ENCODE measurements around the gene KIF21A. TPM values are rescaled to one million over a fixed set of nuclear protein-coding genes. Genes with fewer than 3 reads are reported as not detected.

The KIF21A gene
- total RNA-seq, 4 donors from 2014 or later, result 22.5 to 65.5 (median 33.5) TPM

DNA sequence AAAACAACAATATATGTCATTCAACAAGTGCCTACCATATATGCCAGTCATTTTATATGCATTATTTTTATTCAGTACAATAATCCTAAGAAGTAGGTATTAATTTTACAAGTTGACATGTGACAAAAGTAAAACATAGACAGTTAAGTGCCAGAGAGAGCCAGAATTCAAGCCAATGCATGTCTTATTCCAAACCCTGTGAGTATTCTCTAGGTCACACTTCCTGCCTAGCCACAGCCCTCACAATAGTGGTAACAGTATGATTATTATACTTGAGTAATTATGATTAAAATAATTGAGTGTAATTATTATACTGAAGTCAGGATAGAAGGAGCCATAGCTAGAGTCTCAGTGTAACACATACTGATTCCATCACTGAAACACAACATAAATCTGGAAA lies 52.2 kb downstream of the KIF21A start:
- DNase-seq (ENCODE audit: low spot score) (no peak), ATAC-seq (ENCODE audit: low FRiP score) (no peak)
- no peak for TF ChIP-seq CTCF (IDR thresholded peaks at IDR 0.05)

DNA sequence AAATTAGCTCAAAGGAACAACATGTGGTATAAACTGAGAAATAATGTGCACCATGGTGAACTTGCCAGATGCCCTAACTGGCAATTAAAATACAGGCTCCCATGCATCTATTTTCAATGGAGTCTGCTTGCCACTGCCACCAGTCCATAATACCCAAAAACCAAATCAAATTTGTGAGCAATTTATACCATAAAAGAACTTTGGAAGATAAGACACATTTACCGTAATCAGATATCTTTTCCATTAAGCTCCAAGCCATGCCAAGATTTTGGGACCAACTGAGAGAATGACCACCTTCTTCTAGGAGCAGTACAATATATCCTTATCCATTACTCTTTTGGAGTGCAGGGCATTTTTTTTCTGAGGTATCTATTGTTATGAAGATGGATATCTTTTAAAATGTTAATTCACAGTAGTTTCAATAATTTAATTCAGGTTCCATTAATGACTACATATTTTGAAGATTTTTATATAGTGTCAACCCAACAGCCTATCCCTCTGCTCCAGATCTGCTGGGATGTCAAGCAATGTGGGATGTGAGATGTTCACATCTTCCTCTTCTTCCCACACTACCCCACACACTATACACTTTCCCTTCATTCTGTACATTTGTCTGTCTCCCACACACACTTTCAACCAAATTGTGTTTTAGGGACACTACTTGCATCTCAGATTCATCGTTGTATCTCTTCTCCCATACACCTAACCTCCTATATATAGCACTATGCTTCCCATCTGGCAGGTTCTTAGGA lies 53.3 kb downstream of the KIF21A start:
- ATAC-seq (ENCODE audit: low FRiP score) (no peak), DNase-seq (ENCODE audit: low spot score) (no peak)
- no peak for TF ChIP-seq CTCF (IDR thresholded peaks at IDR 0.05)

DNA sequence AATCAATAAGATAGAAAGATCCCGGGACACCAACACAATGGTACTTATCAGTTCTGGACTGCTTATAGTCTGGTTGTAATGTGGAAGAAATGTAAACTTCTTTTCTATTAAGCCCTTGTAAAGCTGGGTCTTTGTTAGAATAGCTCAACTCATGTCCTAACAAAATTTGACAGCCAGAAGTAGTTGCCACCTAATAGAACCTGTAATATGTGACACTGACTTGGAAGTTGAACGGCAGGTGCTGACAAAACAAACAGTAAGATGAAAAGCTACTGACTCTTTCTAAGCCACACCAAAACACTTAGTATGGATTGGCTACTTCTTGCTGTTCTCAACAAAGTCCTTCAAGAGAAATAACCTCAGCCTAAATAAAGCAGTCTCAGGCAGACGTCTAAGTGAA lies 56.6 kb downstream of the KIF21A start:
- no peak for DNase-seq (ENCODE audit: low spot score)
- no peak for ATAC-seq (ENCODE audit: low FRiP score)
- TF ChIP-seq CTCF (IDR thresholded peaks at IDR 0.05), result no peak

DNA sequence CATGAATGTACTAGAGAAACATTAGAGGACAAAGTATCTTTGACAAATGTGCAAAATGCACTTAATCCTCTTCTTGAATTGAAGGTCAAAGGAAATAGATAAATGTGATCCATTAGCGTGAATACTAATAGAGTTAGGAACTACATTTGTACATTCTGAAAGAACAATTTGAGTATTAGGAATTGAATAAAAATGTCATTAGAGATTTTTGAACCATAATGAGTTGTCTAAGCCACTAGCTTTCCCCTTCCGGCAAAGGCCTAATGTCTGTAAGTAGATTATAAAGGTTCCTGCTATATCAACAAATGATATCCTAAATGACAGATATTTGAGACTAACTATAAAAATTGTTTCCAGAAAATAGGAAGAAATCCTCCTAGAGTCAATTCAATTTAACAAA lies 59.8 kb downstream of the KIF21A start:
- DNase-seq (ENCODE audit: low spot score) (no peak), ATAC-seq (ENCODE audit: low FRiP score) (no peak)
- no peak for TF ChIP-seq CTCF (IDR thresholded peaks at IDR 0.05)

- no peak for DNase-seq (ENCODE audit: low spot score)
- no peak for ATAC-seq (ENCODE audit: low FRiP score)
- TF ChIP-seq CTCF (IDR thresholded peaks at IDR 0.05), result no peak
These were observed 62.8 kb downstream of the KIF21A start for GRCh38 chr12:39380090-39380489.

DNA sequence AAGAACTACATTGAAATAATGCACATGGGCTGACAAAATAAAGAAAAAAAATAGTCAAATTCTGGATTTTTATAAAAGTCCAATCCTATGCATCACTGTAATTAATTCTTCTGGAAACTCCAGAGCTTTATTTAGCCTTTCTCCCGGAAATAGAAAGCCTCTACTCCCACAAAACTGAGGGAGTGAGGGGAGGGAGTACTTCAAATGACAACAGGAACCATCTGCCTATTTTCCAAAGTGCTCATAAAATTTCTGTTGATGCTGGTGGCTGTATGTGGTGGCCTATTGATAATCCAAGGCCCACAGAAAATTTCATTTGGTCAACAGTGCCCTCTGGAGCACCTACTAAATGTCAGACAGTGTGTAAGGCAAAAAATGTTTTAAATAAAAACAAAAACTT lies 64.6 kb downstream of the KIF21A start:
- DNase-seq (ENCODE audit: low spot score) (no peak), ATAC-seq (ENCODE audit: low FRiP score) (peak; percentile 21)
- no peak for TF ChIP-seq CTCF (IDR thresholded peaks at IDR 0.05)

DNA sequence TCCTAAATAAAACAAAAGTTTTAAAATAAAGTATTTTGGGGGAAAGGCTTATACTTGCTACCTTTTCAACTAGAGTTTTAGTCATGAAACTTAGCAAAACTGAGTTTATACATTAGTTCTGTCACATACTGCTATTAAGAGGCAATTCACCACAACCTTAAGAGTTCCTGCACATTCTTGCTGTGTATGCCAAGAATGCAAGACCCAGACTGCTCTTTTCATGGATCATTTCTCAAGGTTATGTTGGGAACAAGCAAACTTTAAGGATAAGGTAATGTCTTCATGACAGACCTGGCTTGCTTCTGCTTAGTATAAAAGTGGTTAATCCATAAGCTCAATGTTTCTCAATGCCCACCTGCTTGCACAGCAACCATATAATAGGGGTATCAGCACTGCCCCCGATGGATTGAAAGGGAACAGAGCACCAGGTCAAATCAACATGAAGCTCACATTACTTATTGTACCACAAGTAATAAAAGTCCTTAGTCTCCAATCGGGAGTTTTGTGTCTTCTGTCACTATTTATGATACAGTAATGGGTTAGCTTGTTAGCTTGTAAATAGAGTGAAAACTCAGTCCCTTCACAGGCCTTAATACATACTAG lies 67.6 kb downstream of the KIF21A start:
- no peak for ATAC-seq (ENCODE audit: low FRiP score)
- no peak for TF ChIP-seq CTCF (IDR thresholded peaks at IDR 0.05)

More for the DNA sequence above, 67.6 kb downstream of the KIF21A start:
- DNase-seq (ENCODE audit: low spot score), result no peak
